RKO (cell line): ENCODE results near the gene CHRM2.
A peak's percentile ranks its signal among the peaks of the same experiment; 100 is the strongest.
"Not testable (repeated sequence)": the region's sequence is repeated elsewhere in the genome, so short reads cannot be mapped to it uniquely, and the experiment has no call there.

Experiments used
- DNase-seq: peaks from one replicate; pipeline ENCODE4 v3.0.0-alpha.2; 2016; ENCODE audit warnings: low spot score

CHRM2 gene

DNA sequence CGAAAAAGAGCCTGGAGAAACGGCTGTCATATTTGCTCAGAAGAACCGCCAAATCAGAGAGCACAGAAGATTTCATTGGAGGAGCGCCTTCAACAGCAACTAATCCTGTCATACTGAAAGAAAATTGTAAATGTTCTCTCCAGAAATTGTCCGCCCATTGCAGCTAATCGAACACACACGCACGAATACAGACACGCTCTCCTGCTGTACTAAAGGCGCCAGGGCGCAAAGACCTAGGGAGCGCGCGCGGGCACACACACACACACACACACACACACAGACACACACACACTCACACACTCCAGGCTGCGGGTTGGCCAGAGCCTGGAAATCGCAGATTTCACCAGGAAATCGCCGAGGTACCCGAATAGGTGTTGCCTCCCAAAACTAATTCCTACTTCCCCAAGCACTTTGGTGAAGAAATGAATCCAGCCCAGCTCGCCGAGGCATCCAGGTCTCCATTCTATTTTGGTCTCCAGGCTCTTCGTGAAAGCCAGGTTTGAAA is at the start of gene CHRM2:
CHRM2 (plus strand) TSS at position 157 of the 505 bp plus-strand sequence. CDS start 146,214 bp downstream, outside the sequence.
- no peak for DNase-seq

- not testable (repeated sequence) for DNase-seq
These were observed 37.1 kb upstream of the CHRM2 start for GRCh38 chr7:136831398-136831797.

DNA sequence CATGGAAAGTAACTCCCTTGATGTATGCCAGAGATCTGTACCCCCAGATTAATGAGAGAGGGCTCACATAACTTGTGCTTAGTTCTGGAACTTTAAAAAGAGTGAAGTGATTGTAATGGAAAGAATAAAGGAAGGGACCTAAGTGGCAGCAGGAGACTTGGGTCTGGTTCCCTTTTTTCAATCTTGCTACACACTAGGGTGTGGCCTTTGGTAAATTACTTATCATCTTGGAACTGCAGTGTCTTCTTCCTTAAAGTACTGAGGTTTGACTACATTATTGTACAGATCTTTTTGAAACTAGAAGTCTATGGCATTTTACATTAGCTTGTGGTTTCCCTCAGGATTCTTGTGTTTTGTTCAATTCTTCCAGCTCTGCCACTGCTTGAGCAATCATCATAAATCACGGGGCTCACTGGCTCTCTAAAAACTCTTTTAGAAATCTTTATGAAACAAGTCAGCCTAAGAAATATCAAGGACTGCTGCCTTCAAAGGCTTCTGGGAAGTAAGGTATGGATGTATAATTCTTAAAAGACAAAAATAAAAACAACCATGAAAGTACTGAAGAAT is 22.5 kb upstream of the CHRM2 start:
- DNase-seq, result no peak

- no peak for DNase-seq
These were observed 20.6 kb upstream of the CHRM2 start for GRCh38 chr7:136847858-136848257.

GRCh38 chr7:136853654-136854053 is 14.8 kb upstream of the CHRM2 start:
- DNase-seq, result no peak

DNA sequence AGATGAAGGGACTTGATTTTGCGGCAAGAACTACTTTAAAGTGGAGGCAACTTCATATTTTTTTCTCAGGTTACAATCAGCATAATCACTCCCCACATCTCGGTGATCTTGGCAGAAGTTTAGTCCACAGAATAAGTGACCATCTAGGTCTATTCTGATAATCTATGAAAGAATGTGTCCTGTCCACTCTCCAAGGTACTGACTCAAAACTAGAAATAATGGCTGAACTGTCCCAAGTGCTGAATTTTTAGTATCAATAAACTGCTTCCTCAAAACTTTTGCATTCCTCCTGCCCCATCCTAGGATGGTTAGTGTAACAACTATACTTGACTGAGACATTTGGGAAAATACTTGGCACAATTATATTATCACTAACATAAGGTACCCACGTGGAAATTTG is 10.9 kb upstream of the CHRM2 start:
- peak; percentile 69 for DNase-seq

DNA sequence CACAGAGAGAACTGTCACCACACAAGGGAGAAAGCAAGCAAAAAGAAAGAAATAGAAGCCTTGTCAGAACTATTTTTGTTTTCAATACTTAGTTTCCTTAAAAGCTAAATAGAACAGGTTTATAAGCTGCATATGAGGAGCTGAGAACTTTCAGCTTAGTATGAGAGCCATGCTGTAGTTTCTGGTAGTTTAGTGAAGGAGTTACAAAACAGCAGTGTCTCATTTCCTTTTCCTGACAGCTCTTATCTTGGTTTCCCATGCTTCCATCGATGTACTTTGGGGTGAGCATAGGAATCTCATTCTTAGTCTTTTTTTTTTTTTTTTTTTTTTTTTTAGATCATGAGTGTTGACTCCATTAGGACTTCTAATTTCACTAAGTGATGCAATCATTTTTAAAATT is 8.6 kb upstream of the CHRM2 start:
- no peak for DNase-seq

DNA sequence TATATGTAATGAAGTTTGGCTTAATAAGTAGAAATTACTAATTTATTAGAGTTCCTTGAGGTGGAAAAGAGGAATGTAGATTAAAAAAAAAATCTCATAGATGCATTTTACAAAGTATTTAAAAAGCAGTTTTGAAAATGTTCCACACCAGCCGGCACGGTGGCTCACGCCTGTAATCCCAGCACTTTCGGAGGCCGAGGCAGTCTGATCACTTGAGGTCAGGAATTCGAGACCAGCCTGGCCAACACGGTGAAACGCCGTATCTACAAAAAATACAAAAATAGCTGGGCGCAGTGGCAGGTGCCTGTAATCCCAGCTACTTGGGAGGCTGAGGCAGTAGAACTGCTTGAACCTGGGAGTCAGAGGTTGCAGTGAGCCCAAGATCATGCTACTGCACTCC is 3.2 kb upstream of the CHRM2 start:
- no peak for DNase-seq

DNA sequence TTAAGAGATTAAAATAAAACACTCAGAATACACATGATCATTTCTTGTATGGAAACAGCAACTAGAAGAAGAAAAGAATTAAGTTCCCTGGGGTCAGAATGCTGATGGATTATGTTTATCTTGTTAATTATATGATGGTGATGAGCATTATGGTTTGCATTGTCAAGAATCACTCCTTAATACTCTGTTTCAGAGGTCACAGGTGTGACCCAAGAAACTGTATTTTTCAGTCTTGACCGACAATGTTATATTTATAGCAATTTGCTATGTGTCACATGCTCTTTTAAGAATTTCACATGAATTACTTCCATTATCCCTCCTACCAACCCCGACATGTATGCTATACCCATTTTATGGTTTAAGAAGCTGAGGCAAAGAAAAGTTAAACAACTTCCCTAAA is 2.7 kb upstream of the CHRM2 start:
- no peak for DNase-seq

GRCh38 chr7:136869001-136869961 is 829 bp downstream of the CHRM2 start:
- DNase-seq, result no peak

- DNase-seq, result no peak
These were observed 1.8 kb downstream of the CHRM2 start for GRCh38 chr7:136869991-136870865.

DNA sequence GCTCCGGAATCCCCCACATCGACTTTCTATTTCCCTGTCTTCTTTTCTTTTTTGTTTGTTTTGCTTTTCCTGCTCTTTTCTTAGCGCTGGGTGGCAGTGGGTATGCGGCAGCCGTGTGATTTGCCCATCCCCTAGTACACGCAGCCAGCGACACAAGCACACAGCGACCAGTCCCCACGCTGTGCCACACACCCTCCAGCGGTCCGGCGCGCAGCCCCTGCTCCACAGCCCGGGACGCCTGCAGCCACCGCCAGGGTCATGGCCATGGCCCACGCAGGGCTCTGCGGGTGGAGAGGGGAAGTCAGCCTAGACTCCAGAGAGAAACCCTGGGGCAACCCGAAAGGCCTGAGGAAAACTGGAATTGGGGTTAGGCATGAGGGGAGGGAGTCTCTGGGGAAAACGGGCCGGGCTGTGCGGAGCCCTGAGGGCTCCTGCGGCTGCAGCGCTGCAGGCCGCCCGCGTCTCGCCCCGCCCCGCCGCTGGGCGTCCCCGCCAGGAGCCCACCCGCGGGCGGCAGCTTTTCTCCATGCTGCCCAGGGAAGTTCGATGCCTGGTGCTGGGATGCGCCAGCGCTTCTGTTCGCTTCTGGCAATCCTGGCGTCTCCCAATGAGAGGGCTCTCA is 2.5 kb downstream of the CHRM2 start:
- DNase-seq, result no peak

DNA sequence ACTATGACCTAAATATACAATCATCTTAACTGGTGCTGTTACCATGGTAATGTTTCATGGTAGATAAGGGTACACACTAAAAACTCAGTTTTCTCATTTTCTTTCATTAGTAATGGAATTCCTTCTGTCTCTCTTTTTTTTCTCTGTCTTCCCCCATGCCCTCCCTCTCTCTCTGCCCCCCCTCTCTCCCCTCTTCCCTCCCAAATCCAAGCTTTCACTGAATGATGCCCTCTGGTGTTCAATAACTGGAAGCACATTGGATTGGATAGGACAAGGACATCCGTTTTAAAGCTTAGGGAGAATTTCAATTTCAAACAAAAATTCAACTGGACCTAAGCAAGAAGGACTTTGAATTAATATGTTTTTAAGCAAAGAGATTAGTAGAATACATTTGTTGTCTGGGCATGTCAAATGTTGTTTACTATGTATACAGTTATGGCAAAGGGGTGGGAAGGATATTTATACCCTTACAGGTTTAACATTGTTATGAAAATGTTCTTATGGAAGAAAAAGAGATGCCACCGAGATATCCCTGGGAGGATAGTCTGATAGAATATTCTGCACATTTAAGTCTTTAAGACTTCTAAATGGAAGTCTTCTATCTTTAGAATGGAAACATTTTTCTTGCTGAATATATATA is 6.1 kb downstream of the CHRM2 start:
- peak; percentile 68 for DNase-seq

DNA sequence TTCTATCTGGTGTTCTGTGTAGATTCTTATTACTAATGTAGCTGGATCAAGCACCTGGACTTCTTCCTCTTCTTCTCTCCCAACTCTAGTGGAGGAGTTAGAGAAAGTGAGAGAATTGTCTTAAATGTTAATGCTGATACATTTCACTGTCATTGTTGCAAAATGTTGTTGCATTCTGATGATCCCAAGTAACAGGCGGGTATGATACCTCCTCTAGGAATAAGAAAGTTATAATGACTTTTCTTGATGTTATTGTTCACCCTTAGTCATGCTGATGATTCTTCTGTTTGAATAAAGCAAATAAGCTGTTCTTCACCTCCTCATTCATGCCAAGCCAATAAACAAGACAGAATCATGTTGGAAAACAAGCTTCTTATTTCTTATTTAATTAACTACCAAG is 9.1 kb downstream of the CHRM2 start:
- no peak for DNase-seq

- no peak for DNase-seq
These were observed 9.5 kb downstream of the CHRM2 start for GRCh38 chr7:136877990-136878389.

- no peak for DNase-seq
These were observed 10.4 kb downstream of the CHRM2 start for GRCh38 chr7:136878878-136879277.

- peak; percentile 18 for DNase-seq
These were observed 14.6 kb downstream of the CHRM2 start for GRCh38 chr7:136883046-136883445.

- no peak for DNase-seq
These were observed 16.0 kb downstream of the CHRM2 start for GRCh38 chr7:136884492-136884891.

DNA sequence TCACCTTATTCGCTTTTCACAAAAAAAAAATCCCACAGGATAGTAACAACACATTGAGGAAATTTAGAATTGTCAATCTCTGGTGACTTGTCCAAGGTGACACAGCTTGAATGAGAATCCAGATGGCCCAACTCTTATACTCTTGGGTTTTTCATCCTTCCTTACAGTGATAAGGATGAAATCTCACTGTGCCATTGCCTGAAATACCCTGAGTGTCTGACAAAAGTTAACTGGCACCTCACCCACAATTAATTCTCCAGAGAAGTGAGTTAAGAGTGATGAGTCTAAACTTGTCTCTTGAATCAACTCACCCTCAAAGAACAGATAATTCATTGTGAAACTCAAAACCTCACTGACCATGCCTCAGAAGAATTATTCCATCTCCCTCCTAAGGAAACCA is 18.9 kb downstream of the CHRM2 start:
- no peak for DNase-seq

DNA sequence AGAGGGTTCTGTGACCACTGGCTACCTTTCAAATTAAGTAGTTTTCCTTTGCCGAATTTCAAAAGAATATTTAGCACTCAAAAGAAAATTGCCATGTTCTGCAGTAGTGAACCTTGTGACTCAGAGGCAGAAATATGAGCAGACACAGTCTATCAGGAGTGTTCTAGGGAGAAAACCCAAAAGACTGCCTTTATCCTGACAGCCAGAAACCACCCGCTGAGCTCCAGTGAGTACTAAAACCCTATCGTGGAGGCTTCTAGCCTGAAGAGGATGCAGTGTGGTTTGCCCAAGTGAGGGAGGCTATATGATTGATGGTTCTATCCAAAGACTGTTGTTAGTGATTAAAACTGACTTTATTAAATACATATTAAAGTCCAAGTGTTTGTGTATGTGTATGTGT is 21.9 kb downstream of the CHRM2 start:
- DNase-seq, result no peak

DNA sequence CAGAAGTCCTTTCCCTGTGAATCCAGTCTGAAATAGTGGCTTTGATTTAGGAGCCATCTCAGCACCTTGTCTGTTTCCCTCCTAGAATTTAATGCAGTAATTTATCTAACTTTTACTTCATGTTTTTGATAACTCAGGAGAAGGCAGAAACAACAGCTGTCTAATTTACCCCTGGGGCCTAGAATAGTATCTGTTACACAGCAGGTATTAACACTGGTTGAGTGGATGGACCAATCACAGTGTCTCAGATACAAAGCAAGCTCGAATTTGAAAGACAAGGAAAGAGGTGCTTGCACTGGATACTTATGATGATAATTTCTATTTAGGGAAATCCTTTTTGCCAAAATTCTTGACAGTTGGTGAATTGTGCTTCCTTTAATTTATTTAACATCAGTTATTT is 23.4 kb downstream of the CHRM2 start:
- no peak for DNase-seq
